Colonic mucosa (tissue), 4 donors: ENCODE data around the gene PITHD1. TPM values are rescaled to one million over a fixed set of nuclear protein-coding genes. Genes with fewer than 3 reads are reported as not detected.
A peak's percentile ranks its signal among the peaks of the same experiment; 100 is the strongest.

ENCODE experiments used
- DNase-seq: peaks from one replicate; pipeline ENCODE4 v3.0.0-alpha.2; 2020
- H3K27ac ChIP-seq: fragments of 200-600 bp; one replicate; pipeline ENCODE4 v1.8.0; 2021
- H3K27me3 ChIP-seq: fragments of 200-600 bp; one replicate; pipeline ENCODE4 v1.8.0; 2021
- H3K36me3 ChIP-seq: fragments of 200-600 bp; one replicate; pipeline ENCODE4 v1.8.0; 2021
- H3K4me1 ChIP-seq: fragments of 200-600 bp; one replicate; pipeline ENCODE4 v1.8.0; 2021; ENCODE audit warnings: mild to moderate bottlenecking
- H3K4me3 ChIP-seq: fragments of 200-600 bp; one replicate; pipeline ENCODE4 v1.8.0; 2021
- H3K9ac ChIP-seq, 2 donors: one replicate each; pipeline ENCODE4 v1.7.0; 2013; ENCODE audit warnings: control low read depth in 2 of 2, low read depth in 2 of 2, low read length in 2 of 2
- H3K9me3 ChIP-seq: fragments of 200-600 bp; one replicate; pipeline ENCODE4 v1.8.0; 2021
- intact Hi-C: fragments of 100-400 bp; cut with DNase I; formaldehyde crosslinking; loops from one replicate; pipeline ENCODE4 v1.14.1; 2022
- total RNA-seq, 2 donors: library from RNA; stranded (reverse); fragmentation: NEBNext Ultra II Directional in 1 of 2; extraction: Animal tissue kit (Norgen Biotek cat#: 25700) in 1 of 2; gene quantifications; one replicate each; pipeline ENCODE4 v1.2.1, GENCODE V29; 2021
- TF ChIP-seq, protein P1 (sequence below): fragments of 200-600 bp; IDR thresholded peaks from one replicate; pipeline ENCODE4 v1.8.0; 2022; ENCODE audit warnings: antibody characterized with exemption, mild to moderate bottlenecking
- donor health status: healthy.
- donor health status: DM: no; HTN: no; CAD: no.
- donor health status: DM: no; HTN: no; CAD: no.

PITHD1 gene
- total RNA-seq, 2 donors from 2014 or later, result 51.5 to 51.6 TPM

DNA sequence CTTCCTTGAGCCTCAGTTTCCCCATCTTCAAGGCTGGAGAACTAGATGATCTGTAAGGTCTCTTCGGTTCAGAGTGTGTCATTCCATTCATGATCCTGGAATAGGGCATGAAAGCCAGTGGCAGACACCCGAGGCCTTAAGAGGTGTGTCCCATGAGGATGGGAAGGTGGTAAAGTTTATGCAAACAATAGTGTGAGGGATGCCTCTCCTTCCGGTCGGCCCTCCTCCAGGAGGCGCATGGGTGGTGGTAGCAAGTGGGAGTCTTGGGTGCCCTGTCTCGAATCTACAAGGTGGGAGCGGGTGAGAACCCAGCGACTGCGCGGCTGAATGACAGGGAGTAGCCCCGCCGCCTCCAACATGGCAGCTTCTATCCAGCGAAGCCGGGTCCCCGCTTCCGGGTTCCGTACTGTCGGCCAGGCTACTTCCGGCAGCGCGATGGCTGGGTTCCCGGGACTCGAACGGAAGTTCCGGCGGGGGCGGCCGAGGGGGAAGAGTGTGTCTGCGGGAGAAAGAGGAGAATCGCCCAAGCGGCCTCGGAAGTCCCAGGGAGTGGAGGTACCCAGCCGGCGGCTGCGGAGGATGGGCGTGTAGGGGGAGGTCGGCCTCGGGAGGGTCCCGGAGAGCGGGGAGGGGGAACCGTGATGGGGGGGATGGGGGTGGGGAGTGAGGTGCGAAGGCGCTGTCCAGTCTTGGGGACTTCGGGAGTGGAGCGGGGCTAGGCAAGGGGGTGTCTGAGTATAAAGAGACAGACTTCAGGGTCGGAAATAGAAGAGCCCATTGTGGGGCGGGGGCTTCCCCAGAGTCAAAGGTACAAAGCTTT lies 12.7 kb downstream of the PITHD1 start, which contains the start of gene LYPLA2:
Gene LYPLA2 (plus strand): TSS at position 450 of the 820 bp plus-strand sequence. CDS start 1,538 bp downstream, outside the sequence.
- H3K4me1 ChIP-seq, result peaks cover 11% of the 10 kb centered on the region
- H3K36me3 ChIP-seq, result peaks cover 3% of the 10 kb centered on the region

DNA sequence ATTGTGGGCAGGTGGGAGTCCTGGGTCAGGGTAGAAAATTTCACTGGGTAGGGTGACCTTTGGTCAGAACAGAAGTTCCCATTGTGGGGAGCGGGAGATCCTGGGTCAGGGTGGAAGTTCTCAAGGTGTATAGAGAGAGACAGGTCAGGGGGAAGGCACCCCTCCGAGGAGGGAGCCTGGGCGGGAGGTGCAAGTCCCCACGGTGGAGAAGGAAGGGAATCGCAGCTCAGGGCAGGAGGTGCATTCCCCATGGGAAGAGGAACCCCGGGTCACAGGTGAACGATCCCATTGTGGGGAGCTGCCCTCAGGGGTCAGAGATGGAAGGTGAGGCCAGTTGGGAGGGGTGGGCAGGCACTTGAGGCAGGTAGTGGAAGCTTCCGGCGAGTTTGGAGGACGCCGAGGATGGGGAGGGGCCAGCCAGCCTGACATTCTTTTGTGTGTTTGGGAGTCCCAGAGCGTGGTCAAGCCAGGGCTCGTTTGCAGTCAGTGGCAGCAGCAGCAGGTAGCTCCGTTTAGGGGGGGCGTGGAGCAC lies 13.4 kb downstream of the PITHD1 start:
- Histone ChIP-seq H3K9ac (peak overlapping the region; percentile 91 to 95), H3K36me3 (peaks cover 4% of the 10 kb centered on the region)
- peak; percentile 61 for DNase-seq

More for the DNA sequence above, 12.7 kb downstream of the PITHD1 start, which contains the start of gene LYPLA2:
- intact Hi-C loops, result no loop called here
- TF ChIP-seq, protein P1, sequence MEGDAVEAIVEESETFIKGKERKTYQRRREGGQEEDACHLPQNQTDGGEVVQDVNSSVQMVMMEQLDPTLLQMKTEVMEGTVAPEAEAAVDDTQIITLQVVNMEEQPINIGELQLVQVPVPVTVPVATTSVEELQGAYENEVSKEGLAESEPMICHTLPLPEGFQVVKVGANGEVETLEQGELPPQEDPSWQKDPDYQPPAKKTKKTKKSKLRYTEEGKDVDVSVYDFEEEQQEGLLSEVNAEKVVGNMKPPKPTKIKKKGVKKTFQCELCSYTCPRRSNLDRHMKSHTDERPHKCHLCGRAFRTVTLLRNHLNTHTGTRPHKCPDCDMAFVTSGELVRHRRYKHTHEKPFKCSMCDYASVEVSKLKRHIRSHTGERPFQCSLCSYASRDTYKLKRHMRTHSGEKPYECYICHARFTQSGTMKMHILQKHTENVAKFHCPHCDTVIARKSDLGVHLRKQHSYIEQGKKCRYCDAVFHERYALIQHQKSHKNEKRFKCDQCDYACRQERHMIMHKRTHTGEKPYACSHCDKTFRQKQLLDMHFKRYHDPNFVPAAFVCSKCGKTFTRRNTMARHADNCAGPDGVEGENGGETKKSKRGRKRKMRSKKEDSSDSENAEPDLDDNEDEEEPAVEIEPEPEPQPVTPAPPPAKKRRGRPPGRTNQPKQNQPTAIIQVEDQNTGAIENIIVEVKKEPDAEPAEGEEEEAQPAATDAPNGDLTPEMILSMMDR, result no peak
- H3K27me3 ChIP-seq, result no peaks in the 10 kb centered on the region
- H3K27ac ChIP-seq, result peak within 1 kb of the TSS; percentile 42
- peak within 1 kb of the TSS; percentile 91 to 95 for H3K9ac ChIP-seq
- peak within 1 kb of the TSS; percentile 84 for H3K4me3 ChIP-seq
- H3K9me3 ChIP-seq, result no peaks in the 10 kb centered on the region
- DNase-seq, result peak; percentile 95

DNA sequence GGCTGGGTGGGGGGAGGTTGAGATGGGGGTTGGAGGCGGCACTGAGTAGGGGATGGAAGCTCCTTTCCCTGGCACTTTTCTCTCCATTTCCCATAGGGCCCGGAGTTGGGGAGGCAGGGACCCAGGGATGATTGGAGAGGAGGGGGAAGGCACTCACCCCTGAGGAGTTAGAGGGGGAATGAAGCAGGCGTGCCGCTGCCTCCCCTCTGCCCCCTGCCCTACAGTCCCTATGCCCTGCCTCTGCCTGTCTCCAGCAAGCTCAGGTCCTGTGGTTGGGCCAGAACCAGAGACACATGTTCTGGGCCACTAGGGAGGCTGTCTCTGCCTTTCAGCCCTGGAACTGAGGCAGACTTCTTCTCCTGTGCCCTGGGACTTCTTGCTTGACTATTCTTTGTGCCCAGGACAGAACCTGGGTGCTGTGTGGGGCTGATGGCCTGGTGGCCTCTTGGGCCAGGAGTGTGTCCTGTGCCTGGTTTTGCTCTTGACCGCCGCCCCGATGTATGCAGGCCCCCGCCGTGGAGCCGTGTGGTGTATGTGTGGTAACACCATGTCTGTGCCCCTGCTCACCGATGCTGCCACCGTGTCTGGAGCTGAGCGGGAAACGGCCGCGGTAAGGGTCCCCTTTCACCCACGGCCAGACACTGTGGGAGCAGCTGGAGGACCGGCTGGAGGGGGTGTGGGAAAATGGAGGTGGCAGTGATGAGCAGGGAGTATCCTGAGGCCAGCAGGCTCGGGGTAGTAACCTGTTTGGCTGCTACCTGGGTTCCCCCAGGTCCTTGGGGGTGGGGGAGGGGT lies 14.1 kb downstream of the PITHD1 start:
- TF ChIP-seq, protein P1, result no peak
- H3K4me3 ChIP-seq, result peak overlapping the region; percentile 84
- peaks cover 11% of the 10 kb centered on the region for H3K4me1 ChIP-seq
- intact Hi-C loops, result no loop called here
- peak overlapping the region; percentile 91 to 95 for H3K9ac ChIP-seq
- H3K9me3 ChIP-seq, result no peaks in the 10 kb centered on the region
- H3K36me3 ChIP-seq, result peaks cover 4% of the 10 kb centered on the region
- H3K27me3 ChIP-seq, result no peaks in the 10 kb centered on the region
- H3K27ac ChIP-seq, result no peak overlapping the region
- no peak for DNase-seq

More for the DNA sequence above, 13.4 kb downstream of the PITHD1 start:
- no peaks in the 10 kb centered on the region for H3K9me3 ChIP-seq
- peak overlapping the region; percentile 84 for H3K4me3 ChIP-seq
- no peaks in the 10 kb centered on the region for H3K27me3 ChIP-seq
- TF ChIP-seq, protein P1, result no peak
- peak overlapping the region; percentile 42 for H3K27ac ChIP-seq
- intact Hi-C loops, result no loop called here
- H3K4me1 ChIP-seq, result peaks cover 11% of the 10 kb centered on the region

DNA sequence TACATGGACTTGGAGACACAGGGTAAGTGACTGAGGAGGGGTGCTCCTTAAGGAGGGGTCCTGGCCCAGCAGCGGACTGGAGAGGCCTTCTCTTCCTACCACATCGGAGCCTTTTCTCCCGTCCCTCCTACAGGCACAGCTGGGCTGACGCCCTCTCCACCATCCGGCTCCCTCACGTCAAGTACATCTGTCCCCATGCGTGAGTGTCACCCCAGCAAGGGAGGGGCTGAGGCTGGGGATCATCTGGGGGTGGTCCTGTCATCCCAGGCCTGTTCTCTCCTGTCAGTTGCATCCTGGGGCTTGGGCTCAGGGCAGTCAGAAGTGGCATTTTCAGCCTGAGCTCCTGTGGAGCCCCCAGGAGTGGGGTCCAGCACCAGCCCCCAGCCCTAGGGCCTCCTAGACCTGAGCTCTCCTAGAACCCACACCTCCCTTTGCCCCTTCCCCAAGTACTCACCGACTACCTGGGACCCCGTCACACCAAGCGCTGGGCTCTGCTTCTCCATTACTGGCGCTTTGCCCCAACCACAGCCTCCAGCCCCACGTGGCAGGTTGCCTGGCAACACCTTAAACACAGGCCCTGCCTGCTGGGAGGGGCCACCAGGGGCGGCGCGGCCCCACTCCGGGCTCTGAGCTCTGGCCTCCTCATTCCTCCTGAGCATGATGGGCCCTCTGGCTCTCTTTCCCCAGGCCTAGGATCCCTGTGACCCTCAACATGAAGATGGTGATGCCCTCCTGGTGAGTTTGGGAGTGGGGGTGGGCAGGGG lies 15.0 kb downstream of the PITHD1 start:
- peaks cover 11% of the 10 kb centered on the region for H3K4me1 ChIP-seq
- no peaks in the 10 kb centered on the region for H3K27me3 ChIP-seq
- H3K9ac ChIP-seq, result peak overlapping the region in 1 of 2 donors; percentile 19
- H3K4me3 ChIP-seq, result no peak overlapping the region
- DNase-seq, result peak; percentile 85
- TF ChIP-seq, protein P1, result no peak
- intact Hi-C loops, result no loop called here
- H3K9me3 ChIP-seq, result no peaks in the 10 kb centered on the region
- no peak overlapping the region for H3K27ac ChIP-seq
- peaks cover 4% of the 10 kb centered on the region for H3K36me3 ChIP-seq
